Measurements from ENCODE around the gene TSPEAR.

The TSPEAR gene

DNA sequence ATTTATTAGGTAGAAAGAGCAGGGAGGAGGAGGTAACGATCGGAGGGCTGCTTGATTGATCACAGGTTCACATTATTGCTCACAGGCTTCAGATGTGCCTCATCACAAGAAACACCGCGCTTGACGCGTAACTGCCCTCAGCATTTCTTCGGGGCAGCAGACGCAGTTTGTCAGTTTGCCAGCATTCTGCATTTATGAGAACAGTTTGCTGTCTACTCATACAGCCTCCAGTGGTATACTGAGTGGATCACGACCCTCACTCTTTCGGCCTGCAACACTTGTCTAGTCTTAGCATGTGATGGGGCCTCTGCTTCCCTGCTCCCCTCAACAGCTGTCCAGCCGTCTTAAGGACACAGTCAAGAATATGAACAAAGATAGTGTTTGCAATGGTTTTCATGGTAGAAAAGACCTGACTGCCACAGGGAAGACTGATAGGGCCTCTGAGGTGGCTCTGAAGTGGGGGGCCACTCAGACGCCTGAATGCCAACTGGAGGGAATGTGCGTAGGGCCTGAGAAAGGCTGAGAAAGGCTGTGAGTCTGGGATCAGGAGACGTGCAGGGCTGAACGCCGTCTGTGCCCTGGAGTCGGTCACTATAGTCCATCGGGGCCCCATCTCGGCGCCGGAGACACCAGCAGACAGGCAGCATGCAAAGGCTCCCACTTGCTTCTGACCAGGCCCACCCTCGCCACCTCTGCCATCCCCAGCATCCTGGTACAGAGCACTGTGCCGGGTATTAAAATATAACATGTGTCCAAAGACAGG lies 45.2 kb upstream of the TSPEAR start:
- Histone ChIP-seq H3K4me2 (ENCODE audit: low read length) (no peak overlapping the region), H2AFZ (ENCODE audit: low read length) (no peak overlapping the region), H3K36me3 (ENCODE audit: insufficient read depth, low read length) (no peaks in the 10 kb centered on the region), H3K9me2 (ENCODE audit: low read depth, low read length) (no peaks in the 10 kb centered on the region), H3K27ac (ENCODE audit: low read depth, low read length, poor library complexity, severe bottlenecking) (no peak overlapping the region), H3K4me3 (ENCODE audit: low read depth, low read length, poor library complexity, severe bottlenecking) (no peak overlapping the region), H3K9me3 (ENCODE audit: low read length) (no peaks in the 10 kb centered on the region), H3K4me1 (ENCODE audit: insufficient read depth, low read length, severe bottlenecking) (no peaks in the 10 kb centered on the region), H4K20me1 (ENCODE audit: insufficient read depth, low read length) (no peaks in the 10 kb centered on the region), H3K79me2 (ENCODE audit: insufficient read depth, low read length) (no peaks in the 10 kb centered on the region), H3F3A (ENCODE audit: insufficient read depth, low read length) (no peaks in the 10 kb centered on the region), H3K27me3 (ENCODE audit: insufficient read depth, low read length) (peaks cover 10% of the 10 kb centered on the region; the same call in 1 of the 2 replicates), H3K9ac (ENCODE audit: low read length) (no peak overlapping the region)
- no peak for TF ChIP-seq EZH2 (IDR thresholded peaks at IDR 0.05; ENCODE audit: borderline replicate concordance, low read length)
- TF ChIP-seq, protein P1, sequence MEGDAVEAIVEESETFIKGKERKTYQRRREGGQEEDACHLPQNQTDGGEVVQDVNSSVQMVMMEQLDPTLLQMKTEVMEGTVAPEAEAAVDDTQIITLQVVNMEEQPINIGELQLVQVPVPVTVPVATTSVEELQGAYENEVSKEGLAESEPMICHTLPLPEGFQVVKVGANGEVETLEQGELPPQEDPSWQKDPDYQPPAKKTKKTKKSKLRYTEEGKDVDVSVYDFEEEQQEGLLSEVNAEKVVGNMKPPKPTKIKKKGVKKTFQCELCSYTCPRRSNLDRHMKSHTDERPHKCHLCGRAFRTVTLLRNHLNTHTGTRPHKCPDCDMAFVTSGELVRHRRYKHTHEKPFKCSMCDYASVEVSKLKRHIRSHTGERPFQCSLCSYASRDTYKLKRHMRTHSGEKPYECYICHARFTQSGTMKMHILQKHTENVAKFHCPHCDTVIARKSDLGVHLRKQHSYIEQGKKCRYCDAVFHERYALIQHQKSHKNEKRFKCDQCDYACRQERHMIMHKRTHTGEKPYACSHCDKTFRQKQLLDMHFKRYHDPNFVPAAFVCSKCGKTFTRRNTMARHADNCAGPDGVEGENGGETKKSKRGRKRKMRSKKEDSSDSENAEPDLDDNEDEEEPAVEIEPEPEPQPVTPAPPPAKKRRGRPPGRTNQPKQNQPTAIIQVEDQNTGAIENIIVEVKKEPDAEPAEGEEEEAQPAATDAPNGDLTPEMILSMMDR (IDR thresholded peaks at IDR 0.05; ENCODE audit: low read length): no peak

DNA sequence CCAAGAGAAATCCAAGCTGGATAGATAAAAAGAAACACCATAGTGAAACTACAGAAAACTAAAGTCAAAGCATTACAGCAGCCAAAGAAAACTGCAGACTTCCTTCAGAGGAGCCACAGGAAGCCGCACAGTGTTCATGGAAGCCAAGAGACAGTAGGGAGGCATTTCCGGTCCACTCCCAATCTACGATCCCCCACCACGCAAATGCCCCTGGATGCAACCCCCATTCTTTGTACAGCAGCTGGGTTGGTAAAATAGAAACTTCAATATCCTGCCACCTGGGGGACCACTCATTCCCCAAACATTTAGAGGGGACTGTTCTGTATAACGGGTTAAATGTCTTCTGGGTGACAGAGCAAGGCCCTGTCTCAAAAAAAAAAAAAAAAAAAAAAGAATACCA lies 43.9 kb upstream of the TSPEAR start:
- no peak overlapping the region for H3K9ac ChIP-seq (ENCODE audit: low read length)
- H3K9me3 ChIP-seq (ENCODE audit: low read length): no peaks in the 10 kb centered on the region
- no peak for TF ChIP-seq EZH2 (IDR thresholded peaks at IDR 0.05; ENCODE audit: borderline replicate concordance, low read length)
- TF ChIP-seq, protein P1 (IDR thresholded peaks at IDR 0.05; ENCODE audit: low read length): peak; percentile 32; the same call in 1 of the 2 replicates
- H3K4me1 ChIP-seq (ENCODE audit: insufficient read depth, low read length, severe bottlenecking): no peaks in the 10 kb centered on the region
- no peaks in the 10 kb centered on the region for H4K20me1 ChIP-seq (ENCODE audit: insufficient read depth, low read length)
- H3K27me3 ChIP-seq (ENCODE audit: insufficient read depth, low read length): peaks cover 10% of the 10 kb centered on the region; the same call in 1 of the 2 replicates
- no peak overlapping the region for H3K27ac ChIP-seq (ENCODE audit: low read depth, low read length, poor library complexity, severe bottlenecking)
- H3K4me2 ChIP-seq (ENCODE audit: low read length): no peak overlapping the region
- H2AFZ ChIP-seq (ENCODE audit: low read length): no peak overlapping the region
- no peaks in the 10 kb centered on the region for H3F3A ChIP-seq (ENCODE audit: insufficient read depth, low read length)
- H3K9me2 ChIP-seq (ENCODE audit: low read depth, low read length): no peaks in the 10 kb centered on the region
- no peaks in the 10 kb centered on the region for H3K79me2 ChIP-seq (ENCODE audit: insufficient read depth, low read length)
- H3K4me3 ChIP-seq (ENCODE audit: low read depth, low read length, poor library complexity, severe bottlenecking): no peak overlapping the region
- H3K36me3 ChIP-seq (ENCODE audit: insufficient read depth, low read length): no peaks in the 10 kb centered on the region

DNA sequence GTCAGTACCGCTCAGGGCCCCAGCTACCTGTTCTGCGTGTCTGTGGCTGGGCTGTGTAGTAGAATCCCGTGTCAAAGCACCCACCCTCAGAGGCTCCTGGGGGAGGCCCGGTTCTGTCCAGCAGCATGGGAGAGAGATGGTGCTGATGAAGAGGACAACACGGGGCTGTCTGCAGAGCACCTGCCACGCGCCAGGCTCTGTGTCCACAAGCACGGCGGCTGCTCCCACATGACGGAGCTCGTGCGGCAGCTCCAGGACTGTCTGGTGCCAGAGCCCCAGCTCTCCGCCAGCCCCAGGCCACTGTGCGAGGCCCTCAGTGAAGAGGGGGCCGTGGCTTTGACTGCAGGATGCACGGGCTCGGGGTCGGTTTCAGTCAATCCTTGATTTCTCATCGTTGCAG lies 42.0 kb upstream of the TSPEAR start:
- H4K20me1 ChIP-seq (ENCODE audit: insufficient read depth, low read length): no peaks in the 10 kb centered on the region
- no peaks in the 10 kb centered on the region for H3K9me2 ChIP-seq (ENCODE audit: low read depth, low read length)
- TF ChIP-seq, protein P1 (IDR thresholded peaks at IDR 0.05; ENCODE audit: low read length): no peak
- TF ChIP-seq EZH2 (IDR thresholded peaks at IDR 0.05; ENCODE audit: borderline replicate concordance, low read length): no peak
- H2AFZ ChIP-seq (ENCODE audit: low read length): no peak overlapping the region
- no peak overlapping the region for H3K4me2 ChIP-seq (ENCODE audit: low read length)
- H3K36me3 ChIP-seq (ENCODE audit: insufficient read depth, low read length): no peaks in the 10 kb centered on the region
- no peak overlapping the region for H3K4me3 ChIP-seq (ENCODE audit: low read depth, low read length, poor library complexity, severe bottlenecking)
- peaks cover 10% of the 10 kb centered on the region; the same call in 1 of the 2 replicates for H3K27me3 ChIP-seq (ENCODE audit: insufficient read depth, low read length)
- H3K79me2 ChIP-seq (ENCODE audit: insufficient read depth, low read length): no peaks in the 10 kb centered on the region
- no peaks in the 10 kb centered on the region for H3F3A ChIP-seq (ENCODE audit: insufficient read depth, low read length)
- no peak overlapping the region for H3K27ac ChIP-seq (ENCODE audit: low read depth, low read length, poor library complexity, severe bottlenecking)
- H3K9ac ChIP-seq (ENCODE audit: low read length): no peak overlapping the region
- no peaks in the 10 kb centered on the region for H3K4me1 ChIP-seq (ENCODE audit: insufficient read depth, low read length, severe bottlenecking)
- no peaks in the 10 kb centered on the region for H3K9me3 ChIP-seq (ENCODE audit: low read length)
